Measurements from ENCODE around the gene RARS2. TPM values are rescaled to one million over a fixed set of nuclear protein-coding genes. Genes with fewer than 3 reads are reported as not detected.

RARS2 gene
- total and polyA plus RNA-seq, 2 donors (not counting 3 experiments of a cell fraction or from before 2014, with no cell fraction given) = 7.4 to 33.7 TPM

GRCh38 chr6:87639373-87639772, 49.6 kb upstream of the RARS2 start:
- no peaks in the 10 kb centered on the region for H3K9me1 ChIP-seq (replicated peaks; ENCODE audit: control insufficient read depth, extremely low read depth, insufficient read depth, low read length)
- dilution Hi-C loops (cut with MboI; ENCODE audit: extremely low pct_ligation_motif_present, low sequenced_read_pairs) (no loop called here), intact Hi-C loops (cut with micrococcal nuclease) (no loop called here)
- H3K27me3 ChIP-seq (ENCODE audit: control insufficient read depth in 2 of 2, insufficient read depth in 2 of 2, low read length in 2 of 2) = no peaks in the 10 kb centered on the region
- H3K36me3 ChIP-seq (ENCODE audit: control insufficient read depth in 2 of 2, extremely low read depth in 1 of 2, insufficient read depth in 2 of 2, low read length in 2 of 2) = no peaks in the 10 kb centered on the region
- BruUV-seq (replicated peaks) = no TSS peak
- ChIA-PET POLR2A (interaction anchor here (0.7 kb wide), 1 partner anchor 36 kb away, joined by 5 read pairs; no protein-coding TSS in a partner anchor), CTCF (no interaction called here)
- no peak overlapping the region for H3K4me2 ChIP-seq (ENCODE audit: insufficient read depth, low read length)
- no peak overlapping the region for H3K27ac ChIP-seq (ENCODE audit: insufficient read depth, low read depth, low read length)
- DNase-seq (ENCODE audit: low read depth, low spot score) (no peak), FAIRE-seq (no peak)
- H3K79me2 ChIP-seq (ENCODE audit: control insufficient read depth, insufficient read depth, low read length) = no peaks in the 10 kb centered on the region
- no peaks in the 10 kb centered on the region for H4K20me1 ChIP-seq (replicated peaks; ENCODE audit: control insufficient read depth, extremely low read depth, insufficient read depth, low read length)
- no peaks in the 10 kb centered on the region for H3K4me1 ChIP-seq (ENCODE audit: control insufficient read depth, extremely low read depth, insufficient read depth, low read length)
- H3K4me3 ChIP-seq (replicated peaks in 1 of 3; ENCODE audit: insufficient read depth in 1 of 3, low read depth in 1 of 3, low read length in 3 of 3) = no peak overlapping the region
- no peak overlapping the region for H3K9ac ChIP-seq (replicated peaks; ENCODE audit: extremely low read depth, insufficient read depth, low read length)
- TF ChIP-seq POLR2A (IDR thresholded peaks at IDR 0.05; ENCODE audit: low read depth, low read length) = no peak
- TF ChIP-seq CTCF (IDR thresholded peaks at IDR 0.05; ENCODE audit: extremely low read depth in 1 of 2, insufficient read depth in 1 of 2, low read depth in 1 of 2, low read length in 2 of 2) = no peak
- no peak for TF ChIP-seq JUN (IDR thresholded peaks at IDR 0.05; ENCODE audit: borderline replicate concordance, insufficient read depth, insufficient read length, low read depth)
- TF ChIP-seq GATA2 (IDR thresholded peaks at IDR 0.05; ENCODE audit: insufficient read depth, insufficient read length, low read depth, low read length) = no peak
- TF ChIP-seq MAX (IDR thresholded peaks at IDR 0.05; ENCODE audit: insufficient read depth, insufficient read length) = no peak
- no peak for TF ChIP-seq MYC (IDR thresholded peaks at IDR 0.05; ENCODE audit: low read depth, low read length)
- TF ChIP-seq POLR2AphosphoS5 (IDR thresholded peaks at IDR 0.05; ENCODE audit: insufficient read depth, low read depth, low read length) = no peak
- TF ChIP-seq FOS (IDR thresholded peaks at IDR 0.05; ENCODE audit: borderline replicate concordance, insufficient read depth, low read length) = no peak
- TF ChIP-seq EZH2 (IDR thresholded peaks at IDR 0.05; ENCODE audit: borderline replicate concordance, low read depth, low read length, severe bottlenecking) = no peak
- no peak overlapping the region for H2AFZ ChIP-seq (ENCODE audit: low read depth, low read length)
- H3K9me3 ChIP-seq (replicated peaks; ENCODE audit: control insufficient read depth, insufficient read depth, low read length) = no peaks in the 10 kb centered on the region
